D341Med (cell line): ENCODE results near the gene SETD1B.
A peak's percentile ranks its signal among the peaks of the same experiment; 100 is the strongest.
"Not testable (repeated sequence)": the region's sequence is repeated elsewhere in the genome, so short reads cannot be mapped to it uniquely, and the experiment has no call there.

ENCODE experiments used
- DNase-seq: peaks from one replicate; pipeline ENCODE4 v3.0.0; 2012; ENCODE audit warnings: low spot score

Gene SETD1B

GRCh38 chr12:121825041-121825523 lies 21.3 kb downstream of the SETD1B start:
- no peak for DNase-seq

GRCh38 chr12:121826318-121827150 lies 22.7 kb downstream of the SETD1B start:
- no peak for DNase-seq

GRCh38 chr12:121827351-121828099 lies 23.7 kb downstream of the SETD1B start:
- DNase-seq, result no peak

- DNase-seq, result no peak
These were observed 24.5 kb downstream of the SETD1B start for GRCh38 chr12:121828306-121828705.

GRCh38 chr12:121828826-121829225 lies 25.0 kb downstream of the SETD1B start:
- no peak for DNase-seq

- no peak for DNase-seq
These were observed 25.6 kb downstream of the SETD1B start for GRCh38 chr12:121829250-121829918.

- DNase-seq, result no peak
These were observed 26.3 kb downstream of the SETD1B start for GRCh38 chr12:121830134-121830533.

GRCh38 chr12:121830588-121831265 lies 26.9 kb downstream of the SETD1B start:
- DNase-seq, result no peak

GRCh38 chr12:121831571-121832245 lies 27.9 kb downstream of the SETD1B start:
- no peak for DNase-seq

- DNase-seq, result no peak
These were observed 33.9 kb downstream of the SETD1B start for GRCh38 chr12:121837680-121838079.

GRCh38 chr12:121838126-121838525 lies 34.3 kb downstream of the SETD1B start:
- DNase-seq, result no peak

- DNase-seq, result peak; percentile 99
These were observed 35.5 kb downstream of the SETD1B start for GRCh38 chr12:121839106-121839992.

GRCh38 chr12:121839993-121840761 lies 36.4 kb downstream of the SETD1B start:
- no peak for DNase-seq

- no peak for DNase-seq
These were observed 39.6 kb downstream of the SETD1B start for GRCh38 chr12:121843236-121843982.

- DNase-seq, result no peak
These were observed 41.9 kb downstream of the SETD1B start for GRCh38 chr12:121845701-121846100.

- no peak for DNase-seq
These were observed 45.4 kb downstream of the SETD1B start for GRCh38 chr12:121849211-121849610.

- no peak for DNase-seq
These were observed 45.9 kb downstream of the SETD1B start for GRCh38 chr12:121849665-121850064.

GRCh38 chr12:121852392-121852791 lies 48.6 kb downstream of the SETD1B start:
- not testable (repeated sequence) for DNase-seq
